Keratinocyte (primary cell): Measurements from ENCODE around the gene CERS4. TPM values are rescaled to one million over a fixed set of nuclear protein-coding genes. Genes with fewer than 3 reads are reported as not detected.

Experiments
- DNase-seq: peaks from one replicate; pipeline ENCODE4 v3.0.0-alpha.2; 2011; ENCODE audit warnings: low read depth, missing footprints, low spot score
- FAIRE-seq: peaks from 2 replicates; lab custom pipeline; 2011; peaks lifted over from hg19 to GRCh38; lab: Jason Lieb, UNC
- H2AFZ ChIP-seq: 2 replicates; pipeline ENCODE4 v1.6.0; 2012; ENCODE audit warnings: low read length, control low read depth, inconsistent platforms; ENCODE audit not compliant: control insufficient read depth
- H3K27ac ChIP-seq: 2 replicates; pipeline ENCODE4 v1.5.1; 2011; ENCODE audit warnings: low read length; ENCODE audit not compliant: control insufficient read depth, insufficient read depth
- H3K27me3 ChIP-seq: 3 replicates; pipeline ENCODE4 v1.6.0; 2011; ENCODE audit warnings: low read length; ENCODE audit not compliant: control insufficient read depth, insufficient read depth; ENCODE audit errors: extremely low read depth
- H3K36me3 ChIP-seq, 2 experiments: 2 replicates in 1 of 2; 3 replicates in 1 of 2; pipeline ENCODE4 v1.5.1; 2011; ENCODE audit warnings: low read length in 2 of 2, mild to moderate bottlenecking in 1 of 2; ENCODE audit not compliant: control insufficient read depth in 2 of 2, insufficient read depth in 2 of 2; ENCODE audit errors: extremely low read depth in 1 of 2
- H3K4me1 ChIP-seq: 3 replicates; pipeline ENCODE4 v1.5.1; 2011; ENCODE audit warnings: low read length; ENCODE audit not compliant: control insufficient read depth, insufficient read depth; ENCODE audit errors: extremely low read depth
- H3K4me2 ChIP-seq: 3 replicates; pipeline ENCODE4 v1.6.0; 2011; ENCODE audit warnings: low read depth, low read length; ENCODE audit not compliant: control insufficient read depth, insufficient read depth; ENCODE audit errors: extremely low read depth
- H3K4me3 ChIP-seq, 3 experiments: fragments of 200-600 bp in 1 of 3; sonication (generic) in 1 of 3; 2 replicates in 2 of 3; 3 replicates in 1 of 3; pipeline ENCODE4 v1.5.1; 2011 to 2016; ENCODE audit warnings: low read length in 3 of 3, mild to moderate bottlenecking in 3 of 3, control low read depth in 2 of 3, inconsistent platforms in 1 of 3, low read depth in 1 of 3, mixed read lengths in 1 of 3, mixed run types in 1 of 3, moderate library complexity in 1 of 3; ENCODE audit not compliant: control insufficient read depth in 2 of 3, insufficient read depth in 2 of 3; ENCODE audit errors: extremely low read depth in 1 of 3
- H3K79me2 ChIP-seq: 2 replicates; pipeline ENCODE4 v1.6.0; 2012; ENCODE audit warnings: low read length; ENCODE audit not compliant: control insufficient read depth, insufficient read depth
- H3K9ac ChIP-seq: 3 replicates; pipeline ENCODE4 v1.6.0; 2011; ENCODE audit warnings: low read length; ENCODE audit not compliant: control insufficient read depth, insufficient read depth; ENCODE audit errors: extremely low read depth
- H3K9me1 ChIP-seq: 3 replicates; pipeline ENCODE4 v1.6.0; 2011; ENCODE audit warnings: low read length; ENCODE audit not compliant: control insufficient read depth, insufficient read depth; ENCODE audit errors: extremely low read depth
- H3K9me3 ChIP-seq: 2 replicates; pipeline ENCODE4 v1.5.1; 2012; ENCODE audit warnings: low read depth, low read length; ENCODE audit not compliant: control insufficient read depth
- H4K20me1 ChIP-seq: 3 replicates; pipeline ENCODE4 v1.6.0; 2011; ENCODE audit warnings: low read length; ENCODE audit not compliant: control insufficient read depth, insufficient read depth; ENCODE audit errors: extremely low read depth
- EZH2 ChIP-seq: IDR thresholded peaks from one replicate; pipeline ENCODE4 v1.6.1; 2012; ENCODE audit warnings: inconsistent platforms, mild to moderate bottlenecking, low read length, moderate library complexity
- dilution Hi-C: fragments of 300-500 bp; cut with MboI; formaldehyde crosslinking; loops from one replicate; pipeline ENCODE4 v1.7.0; 2020; ENCODE audit warnings: low sequenced_read_pairs; ENCODE audit not compliant: extremely low pct_ligation_motif_present
- polyA plus RNA-seq, 5 experiments: library from polyadenylated mRNA; depleted of rRNA in 3 of 5; stranded (reverse) in 3 of 5; stranded (forward) in 1 of 5; unstranded in 1 of 5; fragments of >200 nt; gene quantifications; 1 replicate in 1 of 5; 2 replicates in 3 of 5; 3 replicates in 1 of 5; pipeline versions ENCODE4 v1.2.1 to v1.2.3, GENCODE V29; 2011 to 2012; ENCODE audit warnings: missing spikeins in 2 of 5, low read depth in 1 of 5, low replicate concordance in 1 of 5
- TF ChIP-seq, protein P1 (sequence below), 3 experiments: IDR thresholded peaks in 1 of 3; conservative IDR thresholded peaks in 1 of 3; optimal IDR thresholded peaks in 1 of 3; 2 replicates in 2 of 3; 3 replicates in 1 of 3; pipeline versions ENCODE3 to v1.5.1; 2011; ENCODE audit warnings: low read length in 3 of 3, mild to moderate bottlenecking in 3 of 3, moderate library complexity in 2 of 3, control low read depth in 1 of 3, inconsistent platforms in 1 of 3; ENCODE audit not compliant: insufficient read depth in 2 of 3; ENCODE audit errors: extremely low read depth in 1 of 3

The CERS4 gene
- polyA plus RNA-seq, 1 donor (not counting 4 experiments of a cell fraction or from before 2014, with no cell fraction given): 19.8 TPM

DNA sequence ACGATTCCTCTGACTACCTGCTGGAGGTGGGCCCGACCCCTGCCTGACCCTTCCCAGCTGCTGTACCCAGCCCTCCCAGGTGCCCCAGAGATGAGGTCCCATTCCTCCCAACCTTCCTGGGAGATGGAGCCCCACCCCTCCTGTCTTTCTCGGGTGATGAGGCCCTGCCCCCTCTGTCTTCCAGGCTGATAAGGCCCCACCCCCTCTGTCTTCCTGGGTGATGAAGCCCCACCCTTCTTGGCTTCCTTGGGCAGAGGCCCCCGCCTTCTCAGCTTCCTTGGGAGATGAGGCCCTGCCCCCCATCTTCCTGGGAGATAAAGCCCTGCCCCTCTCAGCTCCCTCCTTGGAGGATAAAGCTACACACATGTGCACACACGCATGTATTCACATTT lies 47.9 kb downstream of the CERS4 start:
- DNase-seq (no peak), FAIRE-seq (no peak)
- H3K9me3 ChIP-seq: no peaks in the 10 kb centered on the region

DNA sequence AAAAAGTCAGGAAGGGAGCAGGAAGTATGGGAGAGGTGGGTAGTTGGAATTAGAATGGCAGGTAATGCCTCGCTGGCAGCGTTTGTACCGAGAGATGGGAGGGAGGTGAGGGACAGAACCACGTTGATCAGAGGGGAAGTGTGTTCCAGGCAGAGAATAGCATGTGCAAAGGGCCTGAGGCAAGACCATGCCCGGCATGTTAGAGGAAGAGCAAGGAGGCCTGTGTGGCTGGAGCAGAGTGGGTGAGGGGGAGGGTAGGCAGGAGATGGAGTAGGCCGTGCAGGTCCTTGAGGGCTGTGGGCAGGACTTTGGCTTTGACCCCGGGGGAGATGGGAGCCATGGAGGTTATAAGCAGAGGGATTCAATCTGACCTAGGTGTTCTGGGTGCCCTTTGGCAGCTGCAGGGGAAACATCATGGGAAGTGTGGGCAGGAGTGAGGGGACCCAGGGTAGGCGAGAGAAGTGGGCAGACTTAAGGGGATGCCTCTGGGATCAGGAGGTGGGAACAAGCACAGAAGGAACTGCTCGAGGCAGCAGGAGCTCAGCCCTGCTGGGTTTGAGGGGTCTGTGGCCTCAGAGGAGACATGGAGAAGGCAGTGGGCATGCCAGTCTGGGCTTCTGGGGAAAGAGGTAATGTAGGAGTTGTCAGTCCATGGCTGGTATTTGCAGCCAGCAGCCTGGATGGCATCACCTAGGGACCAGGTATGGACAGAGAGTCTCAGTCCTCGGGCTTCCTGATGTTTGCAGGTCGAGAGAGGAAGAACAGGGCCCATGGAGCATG lies 50.2 kb downstream of the CERS4 start:
- no peaks in the 10 kb centered on the region for H3K9me3 ChIP-seq
- no peak overlapping the region for H3K27ac ChIP-seq
- H3K4me2 ChIP-seq: no peak overlapping the region
- H4K20me1 ChIP-seq: no peaks in the 10 kb centered on the region
- dilution Hi-C loops: no loop called here
- H3K27me3 ChIP-seq: no peaks in the 10 kb centered on the region
- FAIRE-seq: no peak
- no peak overlapping the region for H2AFZ ChIP-seq
- no peak overlapping the region for H3K4me3 ChIP-seq
- no peak for DNase-seq
- peaks cover 0 to 4% of the 10 kb centered on the region in 2 experiments for H3K36me3 ChIP-seq
- TF ChIP-seq, protein P1, sequence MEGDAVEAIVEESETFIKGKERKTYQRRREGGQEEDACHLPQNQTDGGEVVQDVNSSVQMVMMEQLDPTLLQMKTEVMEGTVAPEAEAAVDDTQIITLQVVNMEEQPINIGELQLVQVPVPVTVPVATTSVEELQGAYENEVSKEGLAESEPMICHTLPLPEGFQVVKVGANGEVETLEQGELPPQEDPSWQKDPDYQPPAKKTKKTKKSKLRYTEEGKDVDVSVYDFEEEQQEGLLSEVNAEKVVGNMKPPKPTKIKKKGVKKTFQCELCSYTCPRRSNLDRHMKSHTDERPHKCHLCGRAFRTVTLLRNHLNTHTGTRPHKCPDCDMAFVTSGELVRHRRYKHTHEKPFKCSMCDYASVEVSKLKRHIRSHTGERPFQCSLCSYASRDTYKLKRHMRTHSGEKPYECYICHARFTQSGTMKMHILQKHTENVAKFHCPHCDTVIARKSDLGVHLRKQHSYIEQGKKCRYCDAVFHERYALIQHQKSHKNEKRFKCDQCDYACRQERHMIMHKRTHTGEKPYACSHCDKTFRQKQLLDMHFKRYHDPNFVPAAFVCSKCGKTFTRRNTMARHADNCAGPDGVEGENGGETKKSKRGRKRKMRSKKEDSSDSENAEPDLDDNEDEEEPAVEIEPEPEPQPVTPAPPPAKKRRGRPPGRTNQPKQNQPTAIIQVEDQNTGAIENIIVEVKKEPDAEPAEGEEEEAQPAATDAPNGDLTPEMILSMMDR (optimal IDR thresholded peaks at IDR 0.05 in 1 of 3, IDR thresholded peaks at IDR 0.05 in 1 of 3, conservative IDR thresholded peaks at IDR 0.05 in 1 of 3; ENCODE audit: extremely low read depth in 1 of 3, insufficient read depth in 2 of 3, low read length in 3 of 3): no peak
- no peak for TF ChIP-seq EZH2
- H3K9me1 ChIP-seq: no peaks in the 10 kb centered on the region
- H3K79me2 ChIP-seq: no peaks in the 10 kb centered on the region
- no peaks in the 10 kb centered on the region for H3K4me1 ChIP-seq
- no peak overlapping the region for H3K9ac ChIP-seq

More for the DNA sequence above, 47.9 kb downstream of the CERS4 start:
- TF ChIP-seq, protein P1 (optimal IDR thresholded peaks at IDR 0.05 in 1 of 3, IDR thresholded peaks at IDR 0.05 in 1 of 3, conservative IDR thresholded peaks at IDR 0.05 in 1 of 3; ENCODE audit: extremely low read depth in 1 of 3, insufficient read depth in 2 of 3, low read length in 3 of 3): no peak
- no peak for TF ChIP-seq EZH2
- dilution Hi-C loops: no loop called here
- no peak overlapping the region for H3K4me3 ChIP-seq
- no peaks in the 10 kb centered on the region for H3K27me3 ChIP-seq
- H3K79me2 ChIP-seq: no peaks in the 10 kb centered on the region
- H3K4me2 ChIP-seq: no peak overlapping the region
- H3K9ac ChIP-seq: no peak overlapping the region
- H3K4me1 ChIP-seq: no peaks in the 10 kb centered on the region
- H3K9me1 ChIP-seq: no peaks in the 10 kb centered on the region
- H2AFZ ChIP-seq: no peak overlapping the region
- peaks cover 0 to 4% of the 10 kb centered on the region in 2 experiments for H3K36me3 ChIP-seq
- H3K27ac ChIP-seq: no peak overlapping the region
- no peaks in the 10 kb centered on the region for H4K20me1 ChIP-seq
